A204.1 (cell line): ENCODE data around the gene CLEC4C.

Experiments used
- FAIRE-seq: peaks from 2 replicates; lab custom pipeline; 2012; peaks lifted over from hg19 to GRCh38; lab: Jason Lieb, UNC

Gene CLEC4C

GRCh38 chr12:7719946-7720730 lies 27.0 kb downstream of the CLEC4C start:
- FAIRE-seq: no peak

GRCh38 chr12:7716381-7716780 lies 30.8 kb downstream of the CLEC4C start:
- no peak for FAIRE-seq

GRCh38 chr12:7712841-7713442 lies 34.2 kb downstream of the CLEC4C start:
- no peak for FAIRE-seq

- FAIRE-seq: no peak
Measured at GRCh38 chr12:7711133-7711532, 36.0 kb downstream of the CLEC4C start, which contains the start of gene DPPA3. Gene DPPA3, plus strand, starts transcription at chr12:7711433. Its CDS starts 138 bp downstream, at chr12:7711571.

- no peak for FAIRE-seq
Measured at GRCh38 chr12:7709969-7710675, 37.1 kb downstream of the CLEC4C start.

- FAIRE-seq: no peak
Measured at GRCh38 chr12:7705846-7706245, 41.3 kb downstream of the CLEC4C start.

- no peak for FAIRE-seq
Measured at GRCh38 chr12:7695566-7696197, 51.5 kb downstream of the CLEC4C start, which contains the start of gene GDF3. Gene GDF3, minus strand, starts transcription at chr12:7695775. Its CDS starts 47 bp downstream, at chr12:7695728.

GRCh38 chr12:7695237-7695560 lies 52.0 kb downstream of the CLEC4C start:
- no peak for FAIRE-seq

GRCh38 chr12:7694556-7695236 lies 52.5 kb downstream of the CLEC4C start:
- no peak for FAIRE-seq

- no peak for FAIRE-seq
Measured at GRCh38 chr12:7693793-7694192, 53.4 kb downstream of the CLEC4C start.

- FAIRE-seq: no peak
Measured at GRCh38 chr12:7681535-7681934, 65.6 kb downstream of the CLEC4C start.
